Measurements from ENCODE around the gene IFIT2.

- TF ChIP-seq CTCF (IDR thresholded peaks at IDR 0.05; ENCODE audit: poor library complexity) (no peak), EZH2 (IDR thresholded peaks at IDR 0.05; ENCODE audit: borderline replicate concordance) (no peak), EZH2phosphoT487 (IDR thresholded peaks at IDR 0.05; ENCODE audit: low read depth, severe bottlenecking, unreplicated experiment) (no peak)
Observed at GRCh38 chr10:89337484-89337883, 35.6 kb downstream of the IFIT2 start.
